Transverse colon (tissue), 3 donors: ENCODE results near the gene CAMK1G.

Experiments used
- CTCF ChIP-seq, 5 experiments: fragments of 200-600 bp in 3 of 5; fragments of 450-650 bp in 2 of 5; sonication (generic) in 3 of 5; IDR thresholded peaks; 1 replicate in 2 of 5; 2 replicates in 3 of 5; pipeline ENCODE4 v1.5.1; 2016 to 2017; ENCODE audit warnings: antibody characterized with exemption in 5 of 5, inconsistent platforms in 3 of 5, mild to moderate bottlenecking in 2 of 5, moderate library complexity in 1 of 5
- POLR2A ChIP-seq: fragments of 450-650 bp; IDR thresholded peaks from one replicate; pipeline ENCODE4 v1.6.1; 2016; ENCODE audit warnings: antibody characterized with exemption, mild to moderate bottlenecking, moderate library complexity

- TF ChIP-seq POLR2A (no peak), CTCF (IDR thresholded peaks at IDR 0.05) (no peak)
Measured at GRCh38 chr1:209624558-209625549, 41.3 kb downstream of the CAMK1G start.
